22Rv1 (cell line): ENCODE measurements around the gene KLHL17.

Source experiments
- CTCF ChIP-seq: fragments of 450-650 bp; IDR thresholded peaks from 2 replicates; pipeline ENCODE4 v1.5.1; 2017; ENCODE audit warnings: mild to moderate bottlenecking
- ZFX ChIP-seq: fragments of 450-650 bp; IDR thresholded peaks from 2 replicates; pipeline ENCODE4 v1.6.1; 2017; ENCODE audit warnings: antibody characterized with exemption, borderline replicate concordance

- TF ChIP-seq CTCF (no peak), ZFX (no peak)
Measured at GRCh38 chr1:1013922-1014648, 53.7 kb downstream of the KLHL17 start.
